ENCODE data around the gene TBXAS1.
"Not testable (repeated sequence)": the region's sequence is repeated elsewhere in the genome, so short reads cannot be mapped to it uniquely, and the experiment has no call there.

Gene TBXAS1

GRCh38 chr7:139924461-139924860 is 95.4 kb downstream of the TBXAS1 start:
- no peak overlapping the region for H4K91ac ChIP-seq (ENCODE audit: low read length)
- no peak overlapping the region for H3K23ac ChIP-seq (ENCODE audit: low read length in 2 of 2)
- H3K18ac ChIP-seq (ENCODE audit: low read depth in 1 of 2, low read length in 2 of 2) = no peak overlapping the region
- H2BK15ac ChIP-seq (ENCODE audit: low read depth, poor library complexity, severe bottlenecking) = no peak overlapping the region
- no peaks in the 10 kb centered on the region for H3K4me1 ChIP-seq (ENCODE audit: control insufficient read depth, insufficient read depth, low read depth, low read length)
- H2AFZ ChIP-seq (ENCODE audit: low read depth, low read length) = no peak overlapping the region
- H2BK5ac ChIP-seq (ENCODE audit: low read depth, low read length, poor library complexity, severe bottlenecking) = no peak overlapping the region
- no peak overlapping the region for H4K8ac ChIP-seq (ENCODE audit: low read length)
- H2BK12ac ChIP-seq (ENCODE audit: low read length in 2 of 2) = no peak overlapping the region
- H3K9ac ChIP-seq (ENCODE audit: low read length) = no peak overlapping the region
- 64% methylated on average over 2 of the region's 3 CpGs for WGBS
- H3K14ac ChIP-seq (ENCODE audit: low read length in 2 of 2) = no peak overlapping the region
- no peak overlapping the region for H2AK5ac ChIP-seq (ENCODE audit: low read length, severe bottlenecking)
- no peak overlapping the region for H3K4me3 ChIP-seq (ENCODE audit: insufficient read depth in 1 of 2, low read depth in 1 of 2, low read length in 2 of 2)
- H2BK120ac ChIP-seq (ENCODE audit: low read depth, low read length) = no peak overlapping the region
- no peak overlapping the region for H3K4me2 ChIP-seq (ENCODE audit: low read length, poor library complexity, severe bottlenecking)
- DNase-seq = no peak
- no peaks in the 10 kb centered on the region for H3K9me3 ChIP-seq (ENCODE audit: control insufficient read depth, low read length)
- no peaks in the 10 kb centered on the region for H3K36me3 ChIP-seq (ENCODE audit: control insufficient read depth in 1 of 2, insufficient read depth in 2 of 2, low read depth in 1 of 2, low read length in 2 of 2)
- H3K27me3 ChIP-seq (ENCODE audit: control insufficient read depth in 1 of 2, insufficient read depth in 1 of 2, low read length in 2 of 2) = no peaks in the 10 kb centered on the region
- no peak overlapping the region for H3K4ac ChIP-seq (ENCODE audit: low read depth in 1 of 2, low read length in 2 of 2)
- H3K27ac ChIP-seq (ENCODE audit: low read length, poor library complexity, severe bottlenecking) = no peak overlapping the region
- no peaks in the 10 kb centered on the region for H3K79me1 ChIP-seq (replicated peaks; ENCODE audit: low read length, poor library complexity, severe bottlenecking)

GRCh38 chr7:139929221-139929620 is 100.2 kb downstream of the TBXAS1 start:
- not testable (repeated sequence) for H3K18ac ChIP-seq (ENCODE audit: low read depth in 1 of 2, low read length in 2 of 2); H2AK5ac ChIP-seq (ENCODE audit: low read length, severe bottlenecking); H2BK15ac ChIP-seq (ENCODE audit: low read depth, poor library complexity, severe bottlenecking); H3K9ac ChIP-seq (ENCODE audit: low read length); H3K79me1 ChIP-seq (replicated peaks; ENCODE audit: low read length, poor library complexity, severe bottlenecking); H3K4me1 ChIP-seq (ENCODE audit: control insufficient read depth, insufficient read depth, low read depth, low read length); H4K91ac ChIP-seq (ENCODE audit: low read length); H2BK12ac ChIP-seq (ENCODE audit: low read length in 2 of 2); H3K4ac ChIP-seq (ENCODE audit: low read depth in 1 of 2, low read length in 2 of 2); H4K8ac ChIP-seq (ENCODE audit: low read length); H3K36me3 ChIP-seq (ENCODE audit: control insufficient read depth in 1 of 2, insufficient read depth in 2 of 2, low read depth in 1 of 2, low read length in 2 of 2); DNase-seq; H3K4me3 ChIP-seq (ENCODE audit: insufficient read depth in 1 of 2, low read depth in 1 of 2, low read length in 2 of 2); H2BK120ac ChIP-seq (ENCODE audit: low read depth, low read length); H2BK5ac ChIP-seq (ENCODE audit: low read depth, low read length, poor library complexity, severe bottlenecking); H3K23ac ChIP-seq (ENCODE audit: low read length in 2 of 2); H3K27ac ChIP-seq (ENCODE audit: low read length, poor library complexity, severe bottlenecking); H3K9me3 ChIP-seq (ENCODE audit: control insufficient read depth, low read length); H3K14ac ChIP-seq (ENCODE audit: low read length in 2 of 2); H3K4me2 ChIP-seq (ENCODE audit: low read length, poor library complexity, severe bottlenecking); H2AFZ ChIP-seq (ENCODE audit: low read depth, low read length); H3K27me3 ChIP-seq (ENCODE audit: control insufficient read depth in 1 of 2, insufficient read depth in 1 of 2, low read length in 2 of 2)
- 95% methylated on average over 7 of the region's 8 CpGs for WGBS

- no peak overlapping the region for H3K14ac ChIP-seq (ENCODE audit: low read length in 2 of 2)
- no peak overlapping the region for H3K4ac ChIP-seq (ENCODE audit: low read depth in 1 of 2, low read length in 2 of 2)
- no peak overlapping the region for H3K4me2 ChIP-seq (ENCODE audit: low read length, poor library complexity, severe bottlenecking)
- H3K79me1 ChIP-seq (replicated peaks; ENCODE audit: low read length, poor library complexity, severe bottlenecking) = no peaks in the 10 kb centered on the region
- H3K36me3 ChIP-seq (ENCODE audit: control insufficient read depth in 1 of 2, insufficient read depth in 2 of 2, low read depth in 1 of 2, low read length in 2 of 2) = no peaks in the 10 kb centered on the region
- H3K4me3 ChIP-seq (ENCODE audit: insufficient read depth in 1 of 2, low read depth in 1 of 2, low read length in 2 of 2) = no peak overlapping the region
- H2BK15ac ChIP-seq (ENCODE audit: low read depth, poor library complexity, severe bottlenecking) = no peak overlapping the region
- no peak overlapping the region for H2AK5ac ChIP-seq (ENCODE audit: low read length, severe bottlenecking)
- H4K91ac ChIP-seq (ENCODE audit: low read length) = no peak overlapping the region
- no peak overlapping the region for H4K8ac ChIP-seq (ENCODE audit: low read length)
- no peaks in the 10 kb centered on the region for H3K9me3 ChIP-seq (ENCODE audit: control insufficient read depth, low read length)
- no peak overlapping the region for H2BK5ac ChIP-seq (ENCODE audit: low read depth, low read length, poor library complexity, severe bottlenecking)
- no peak overlapping the region for H3K9ac ChIP-seq (ENCODE audit: low read length)
- no peak for DNase-seq
- no peak overlapping the region for H2AFZ ChIP-seq (ENCODE audit: low read depth, low read length)
- H3K27me3 ChIP-seq (ENCODE audit: control insufficient read depth in 1 of 2, insufficient read depth in 1 of 2, low read length in 2 of 2) = no peaks in the 10 kb centered on the region
- no peak overlapping the region for H2BK120ac ChIP-seq (ENCODE audit: low read depth, low read length)
- H3K23ac ChIP-seq (ENCODE audit: low read length in 2 of 2) = no peak overlapping the region
- over 99% methylated on average over 5 of the region's 6 CpGs for WGBS
- no peaks in the 10 kb centered on the region for H3K4me1 ChIP-seq (ENCODE audit: control insufficient read depth, insufficient read depth, low read depth, low read length)
- H3K27ac ChIP-seq (ENCODE audit: low read length, poor library complexity, severe bottlenecking) = no peak overlapping the region
- H3K18ac ChIP-seq (ENCODE audit: low read depth in 1 of 2, low read length in 2 of 2) = no peak overlapping the region
- no peak overlapping the region for H2BK12ac ChIP-seq (ENCODE audit: low read length in 2 of 2)
Measured at GRCh38 chr7:139930286-139930965, 101.4 kb downstream of the TBXAS1 start.

- H3K4me3 ChIP-seq (ENCODE audit: insufficient read depth in 1 of 2, low read depth in 1 of 2, low read length in 2 of 2) = no peak overlapping the region
- H2BK120ac ChIP-seq (ENCODE audit: low read depth, low read length) = no peak overlapping the region
- DNase-seq = no peak
- no peaks in the 10 kb centered on the region for H3K36me3 ChIP-seq (ENCODE audit: control insufficient read depth in 1 of 2, insufficient read depth in 2 of 2, low read depth in 1 of 2, low read length in 2 of 2)
- H3K4me2 ChIP-seq (ENCODE audit: low read length, poor library complexity, severe bottlenecking) = no peak overlapping the region
- H3K4me1 ChIP-seq (ENCODE audit: control insufficient read depth, insufficient read depth, low read depth, low read length) = no peaks in the 10 kb centered on the region
- 68% methylated on average over 7 of the region's 8 CpGs for WGBS
- H3K9ac ChIP-seq (ENCODE audit: low read length) = no peak overlapping the region
- H3K23ac ChIP-seq (ENCODE audit: low read length in 2 of 2) = no peak overlapping the region
- no peaks in the 10 kb centered on the region for H3K9me3 ChIP-seq (ENCODE audit: control insufficient read depth, low read length)
- H3K14ac ChIP-seq (ENCODE audit: low read length in 2 of 2) = no peak overlapping the region
- H4K91ac ChIP-seq (ENCODE audit: low read length) = no peak overlapping the region
- no peak overlapping the region for H2BK15ac ChIP-seq (ENCODE audit: low read depth, poor library complexity, severe bottlenecking)
- H4K8ac ChIP-seq (ENCODE audit: low read length) = no peak overlapping the region
- no peak overlapping the region for H2BK12ac ChIP-seq (ENCODE audit: low read length in 2 of 2)
- no peak overlapping the region for H2BK5ac ChIP-seq (ENCODE audit: low read depth, low read length, poor library complexity, severe bottlenecking)
- H3K27ac ChIP-seq (ENCODE audit: low read length, poor library complexity, severe bottlenecking) = no peak overlapping the region
- H2AK5ac ChIP-seq (ENCODE audit: low read length, severe bottlenecking) = no peak overlapping the region
- no peaks in the 10 kb centered on the region for H3K79me1 ChIP-seq (replicated peaks; ENCODE audit: low read length, poor library complexity, severe bottlenecking)
- H3K4ac ChIP-seq (ENCODE audit: low read depth in 1 of 2, low read length in 2 of 2) = no peak overlapping the region
- no peak overlapping the region for H3K18ac ChIP-seq (ENCODE audit: low read depth in 1 of 2, low read length in 2 of 2)
- H2AFZ ChIP-seq (ENCODE audit: low read depth, low read length) = no peak overlapping the region
- H3K27me3 ChIP-seq (ENCODE audit: control insufficient read depth in 1 of 2, insufficient read depth in 1 of 2, low read length in 2 of 2) = no peaks in the 10 kb centered on the region
Measured at GRCh38 chr7:139931190-139931934, 102.3 kb downstream of the TBXAS1 start.

Data from mesenchymal stem cell (in vitro differentiated cells and primary cell).